Panc1 (cell line): ENCODE data around the gene CXCR5. TPM values are rescaled to one million over a fixed set of nuclear protein-coding genes. Genes with fewer than 3 reads are reported as not detected.

ENCODE experiments used
- ATAC-seq: fragments of 200-7000 bp; cut with Tn5 transposase; 2 replicates; pipeline ENCODE4 v1.9.1; 2020; ENCODE audit warnings: mild to moderate bottlenecking, moderate library complexity
- BruUV-seq: library from RNA; stranded (reverse); fragments of 400-500 nt; replicated peaks from 2 replicates; lab custom pipeline; 2021; lab: Mats Ljungman, UMichigan
- CTCF ChIA-PET: fragments of 300-600 bp; sonication (Branson Sonifier 250); formaldehyde crosslinking; loops from one replicate; lab custom pipeline; 2022; ENCODE audit warnings: antibody characterized with exemption; lab: Charles Lee
- POLR2A ChIA-PET: fragments of 300-600 bp; sonication (Branson Sonifier 250); formaldehyde crosslinking; loops from one replicate; lab custom pipeline; 2022; ENCODE audit warnings: antibody characterized with exemption; lab: Charles Lee
- DNase-seq: peaks from one replicate; pipeline ENCODE4 v3.0.0-alpha.2; 2010; ENCODE audit warnings: low read depth, low spot score
- H3K27ac ChIP-seq: 2 replicates; pipeline ENCODE4 v1.5.1; 2011; ENCODE audit warnings: mild to moderate bottlenecking, low read length, inconsistent platforms
- H3K27me3 ChIP-seq: fragments of 200-500 bp; sonication (Bioruptor generic); 2 replicates; pipeline ENCODE4 v1.6.0; 2014; ENCODE audit warnings: low read length, inconsistent platforms; ENCODE audit not compliant: control insufficient read depth, insufficient read depth
- H3K36me3 ChIP-seq: fragments of 200-500 bp; sonication (Bioruptor generic); 2 replicates; pipeline ENCODE4 v1.5.1; 2014; ENCODE audit warnings: inconsistent platforms, mild to moderate bottlenecking, low read length, moderate library complexity; ENCODE audit not compliant: control insufficient read depth, insufficient read depth
- H3K4me1 ChIP-seq: 2 replicates; pipeline ENCODE4 v1.5.1; 2011; ENCODE audit warnings: inconsistent platforms, mild to moderate bottlenecking, low read length, moderate library complexity; ENCODE audit not compliant: control insufficient read depth, insufficient read depth
- H3K4me3 ChIP-seq, 2 experiments: 2 replicates each; pipeline ENCODE4 v1.5.1; 2011 to 2012; ENCODE audit warnings: low read depth in 2 of 2, low read length in 2 of 2, mild to moderate bottlenecking in 2 of 2, inconsistent platforms in 1 of 2, moderate library complexity in 1 of 2
- H3K9me3 ChIP-seq: fragments of 200-500 bp; sonication (Bioruptor generic); 2 replicates; pipeline ENCODE4 v1.5.1; 2014; ENCODE audit warnings: low read depth, mild to moderate bottlenecking, inconsistent platforms, low read length, moderate library complexity; ENCODE audit not compliant: control insufficient read depth, insufficient read depth
- POLR2AphosphoS5 ChIP-seq: IDR thresholded peaks from 2 replicates; pipeline ENCODE4 v1.6.1; 2012; ENCODE audit warnings: mild to moderate bottlenecking, low read depth, low read length, moderate library complexity
- SIN3A ChIP-seq: IDR thresholded peaks from 2 replicates; pipeline ENCODE4 v1.6.1; 2012; ENCODE audit warnings: low read depth, mild to moderate bottlenecking, low read length, moderate library complexity, borderline replicate concordance; ENCODE audit not compliant: insufficient read depth
- TCF7L2 ChIP-seq: IDR thresholded peaks from 2 replicates; pipeline ENCODE4 v1.6.1; 2011; ENCODE audit warnings: mild to moderate bottlenecking, low read depth, low read length, inconsistent platforms
- in situ Hi-C: cut with HindIII; loops from 2 replicates; pipeline ENCODE4 v1.10.0; 2016; ENCODE audit warnings: low sequenced_read_pairs, low pct_unique_long_range_greater_than_20kb
- intact Hi-C: fragments of 100-400 bp; cut with micrococcal nuclease; formaldehyde crosslinking; loops from one replicate; pipeline ENCODE4 v1.10.0; 2022; ENCODE audit not compliant: unreplicated experiment
- total RNA-seq: library from RNA; stranded (reverse); gene quantifications from one replicate; pipeline ENCODE4 v1.2.1, GENCODE V29; 2021; ENCODE audit not compliant: unreplicated experiment
- TF ChIP-seq, protein P1 (sequence below): fragments of 450-650 bp; IDR thresholded peaks from 2 replicates; pipeline ENCODE4 v1.5.1; 2017; ENCODE audit warnings: mild to moderate bottlenecking
- TF ChIP-seq, protein P2 (sequence below), 2 experiments: IDR thresholded peaks; 2 replicates each; pipeline ENCODE4 v1.6.1; 2011 to 2012; ENCODE audit warnings: low read depth in 2 of 2, control low read depth in 1 of 2, low read length in 1 of 2, mild to moderate bottlenecking in 1 of 2, moderate library complexity in 1 of 2; ENCODE audit not compliant: insufficient read depth in 1 of 2

CXCR5 gene
- total RNA-seq, 1 experiment from 2014 or later = not detected

DNA sequence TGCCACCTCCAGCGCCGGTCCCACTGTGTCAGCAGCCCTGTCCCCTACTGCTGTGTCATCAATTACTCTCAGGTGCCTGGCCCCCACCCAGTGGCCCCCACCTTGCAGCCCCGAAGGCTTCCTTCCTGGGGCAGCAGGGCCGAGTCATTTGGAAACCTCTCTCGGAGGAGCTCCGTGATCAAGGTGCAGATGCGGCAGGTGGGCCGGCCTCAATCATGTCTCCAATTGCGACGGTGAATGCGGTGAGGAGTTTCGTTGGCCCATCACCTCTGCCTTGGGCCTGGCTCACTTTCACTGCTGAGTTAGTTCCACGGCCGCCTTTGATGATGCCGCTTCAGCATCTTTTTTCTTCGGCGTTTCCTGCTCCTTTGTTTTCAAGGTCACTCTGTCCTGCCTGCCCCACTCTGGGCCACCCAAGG lies 11.3 kb upstream of the CXCR5 start:
- POLR2A ChIA-PET = no interaction called here
- in situ Hi-C loops = no loop called here

DNA sequence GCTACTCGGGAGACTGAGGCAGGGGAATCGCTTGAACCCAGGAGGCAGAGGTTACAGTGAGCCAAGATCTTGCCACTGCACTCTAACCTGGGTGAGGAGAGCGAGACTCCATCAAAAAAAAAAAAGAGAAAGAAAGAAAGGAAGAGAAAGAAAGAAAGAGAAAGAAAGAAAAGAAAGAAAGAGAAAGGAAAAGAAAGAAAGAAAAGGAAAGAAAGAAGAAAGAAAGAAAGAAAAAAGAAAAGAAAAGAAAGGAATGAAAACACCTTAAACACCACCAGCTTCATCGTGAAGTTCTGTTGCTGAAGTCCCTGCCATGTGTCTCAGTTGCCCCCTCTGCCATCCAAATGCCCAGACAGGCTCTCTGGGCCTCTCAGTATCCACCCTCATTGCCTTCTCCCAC lies 9.9 kb upstream of the CXCR5 start:
- intact Hi-C loops = no loop called here
- TF ChIP-seq TCF7L2 (no peak), POLR2AphosphoS5 (no peak), SIN3A (no peak)
- TF ChIP-seq, protein P1, sequence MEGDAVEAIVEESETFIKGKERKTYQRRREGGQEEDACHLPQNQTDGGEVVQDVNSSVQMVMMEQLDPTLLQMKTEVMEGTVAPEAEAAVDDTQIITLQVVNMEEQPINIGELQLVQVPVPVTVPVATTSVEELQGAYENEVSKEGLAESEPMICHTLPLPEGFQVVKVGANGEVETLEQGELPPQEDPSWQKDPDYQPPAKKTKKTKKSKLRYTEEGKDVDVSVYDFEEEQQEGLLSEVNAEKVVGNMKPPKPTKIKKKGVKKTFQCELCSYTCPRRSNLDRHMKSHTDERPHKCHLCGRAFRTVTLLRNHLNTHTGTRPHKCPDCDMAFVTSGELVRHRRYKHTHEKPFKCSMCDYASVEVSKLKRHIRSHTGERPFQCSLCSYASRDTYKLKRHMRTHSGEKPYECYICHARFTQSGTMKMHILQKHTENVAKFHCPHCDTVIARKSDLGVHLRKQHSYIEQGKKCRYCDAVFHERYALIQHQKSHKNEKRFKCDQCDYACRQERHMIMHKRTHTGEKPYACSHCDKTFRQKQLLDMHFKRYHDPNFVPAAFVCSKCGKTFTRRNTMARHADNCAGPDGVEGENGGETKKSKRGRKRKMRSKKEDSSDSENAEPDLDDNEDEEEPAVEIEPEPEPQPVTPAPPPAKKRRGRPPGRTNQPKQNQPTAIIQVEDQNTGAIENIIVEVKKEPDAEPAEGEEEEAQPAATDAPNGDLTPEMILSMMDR = no peak
- TF ChIP-seq, protein P2, sequence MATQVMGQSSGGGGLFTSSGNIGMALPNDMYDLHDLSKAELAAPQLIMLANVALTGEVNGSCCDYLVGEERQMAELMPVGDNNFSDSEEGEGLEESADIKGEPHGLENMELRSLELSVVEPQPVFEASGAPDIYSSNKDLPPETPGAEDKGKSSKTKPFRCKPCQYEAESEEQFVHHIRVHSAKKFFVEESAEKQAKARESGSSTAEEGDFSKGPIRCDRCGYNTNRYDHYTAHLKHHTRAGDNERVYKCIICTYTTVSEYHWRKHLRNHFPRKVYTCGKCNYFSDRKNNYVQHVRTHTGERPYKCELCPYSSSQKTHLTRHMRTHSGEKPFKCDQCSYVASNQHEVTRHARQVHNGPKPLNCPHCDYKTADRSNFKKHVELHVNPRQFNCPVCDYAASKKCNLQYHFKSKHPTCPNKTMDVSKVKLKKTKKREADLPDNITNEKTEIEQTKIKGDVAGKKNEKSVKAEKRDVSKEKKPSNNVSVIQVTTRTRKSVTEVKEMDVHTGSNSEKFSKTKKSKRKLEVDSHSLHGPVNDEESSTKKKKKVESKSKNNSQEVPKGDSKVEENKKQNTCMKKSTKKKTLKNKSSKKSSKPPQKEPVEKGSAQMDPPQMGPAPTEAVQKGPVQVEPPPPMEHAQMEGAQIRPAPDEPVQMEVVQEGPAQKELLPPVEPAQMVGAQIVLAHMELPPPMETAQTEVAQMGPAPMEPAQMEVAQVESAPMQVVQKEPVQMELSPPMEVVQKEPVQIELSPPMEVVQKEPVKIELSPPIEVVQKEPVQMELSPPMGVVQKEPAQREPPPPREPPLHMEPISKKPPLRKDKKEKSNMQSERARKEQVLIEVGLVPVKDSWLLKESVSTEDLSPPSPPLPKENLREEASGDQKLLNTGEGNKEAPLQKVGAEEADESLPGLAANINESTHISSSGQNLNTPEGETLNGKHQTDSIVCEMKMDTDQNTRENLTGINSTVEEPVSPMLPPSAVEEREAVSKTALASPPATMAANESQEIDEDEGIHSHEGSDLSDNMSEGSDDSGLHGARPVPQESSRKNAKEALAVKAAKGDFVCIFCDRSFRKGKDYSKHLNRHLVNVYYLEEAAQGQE (IDR thresholded peaks at IDR 0.05; ENCODE audit: insufficient read depth in 1 of 2, low read depth in 2 of 2, low read length in 1 of 2) = no peak
- in situ Hi-C loops = no loop called here
- H3K27me3 ChIP-seq = no peaks in the 10 kb centered on the region
- no peak overlapping the region for H3K4me3 ChIP-seq
- DNase-seq (no peak), ATAC-seq (no peak)
- H3K27ac ChIP-seq = no peak overlapping the region
- no peaks in the 10 kb centered on the region for H3K9me3 ChIP-seq
- H3K36me3 ChIP-seq = no peaks in the 10 kb centered on the region
- peaks cover 11% of the 10 kb centered on the region for H3K4me1 ChIP-seq
- ChIA-PET CTCF (no interaction called here), POLR2A (no interaction called here)
- BruUV-seq = no TSS peak

More for the DNA sequence above, 11.3 kb upstream of the CXCR5 start:
- no peaks in the 10 kb centered on the region for H3K36me3 ChIP-seq
- H3K9me3 ChIP-seq = no peaks in the 10 kb centered on the region
- H3K4me1 ChIP-seq = peaks cover 11% of the 10 kb centered on the region
- TF ChIP-seq, protein P1 = no peak
- no peak for TF ChIP-seq POLR2AphosphoS5
- TF ChIP-seq, protein P2 (IDR thresholded peaks at IDR 0.05; ENCODE audit: insufficient read depth in 1 of 2, low read depth in 2 of 2, low read length in 1 of 2) = no peak
- no peak for TF ChIP-seq TCF7L2
- no peak for TF ChIP-seq SIN3A
- H3K27me3 ChIP-seq = no peaks in the 10 kb centered on the region
- no peak for DNase-seq
- BruUV-seq = no TSS peak
- CTCF ChIA-PET = no interaction called here
- no peak for ATAC-seq
- intact Hi-C loops = no loop called here
- H3K27ac ChIP-seq = no peak overlapping the region
- no peak overlapping the region for H3K4me3 ChIP-seq
